Cardiac muscle cell (in vitro differentiated cells and primary cell): ENCODE data around the gene SMPX. TPM values are rescaled to one million over a fixed set of nuclear protein-coding genes. Genes with fewer than 3 reads are reported as not detected.
"Not testable (repeated sequence)": the region's sequence is repeated elsewhere in the genome, so short reads cannot be mapped to it uniquely, and the experiment has no call there.

Experiments used
- DNase-seq, 2 donors: peaks; one replicate each; pipeline versions ENCODE4 v3.0.0 to v3.0.0-alpha.2; 2010 to 2017; ENCODE audit warnings: low read depth in 1 of 2, low spot score in 1 of 2
- H3K27ac ChIP-seq: fragments of 200-600 bp; sonication (generic); 2 replicates; pipeline ENCODE4 v1.5.1; 2016
- H3K27me3 ChIP-seq: fragments of 200-600 bp; sonication (generic); 2 replicates; pipeline ENCODE4 v1.6.0; 2016; ENCODE audit warnings: control low read depth
- H3K36me3 ChIP-seq: fragments of 200-600 bp; sonication (generic); 2 replicates; pipeline ENCODE4 v1.5.1; 2016; ENCODE audit warnings: control low read depth
- H3K4me1 ChIP-seq: fragments of 200-600 bp; sonication (generic); 2 replicates; pipeline ENCODE4 v1.8.1; 2017; ENCODE audit warnings: low read depth, mild to moderate bottlenecking, mixed run types
- H3K4me3 ChIP-seq: fragments of 200-600 bp; sonication (generic); 2 replicates; pipeline ENCODE4 v1.5.1; 2016; ENCODE audit warnings: mild to moderate bottlenecking
- H3K9me3 ChIP-seq: fragments of 200-600 bp; sonication (generic); 2 replicates; pipeline ENCODE4 v1.5.1; 2017; ENCODE audit warnings: low read depth, mild to moderate bottlenecking, control low read depth
- CTCF ChIP-seq: IDR thresholded peaks from 2 replicates; pipeline ENCODE4 v1.5.1; 2012; ENCODE audit warnings: low read depth, mild to moderate bottlenecking, low read length
- polyA plus RNA-seq: library from polyadenylated mRNA; unstranded; fragments of >200 nt; fragmentation: Nextera tagmentation; extraction: Ambion mirVana; gene quantifications from 2 replicates; pipeline ENCODE4 v1.2.1, GENCODE V29; 2016
- total RNA-seq: library from RNA; depleted of rRNA; stranded (reverse); fragments of >200 nt; gene quantifications from 2 replicates; pipeline ENCODE4 v1.2.3, GENCODE V29; 2016

The SMPX gene
- total and polyA plus RNA-seq, 2 experiments from 2014 or later = 402 to 1,072 TPM

GRCh38 chrX:21778236-21778635 is 20.3 kb upstream of the SMPX start:
- no peaks in the 10 kb centered on the region for H3K27me3 ChIP-seq

GRCh38 chrX:21775128-21775527 is 17.2 kb upstream of the SMPX start:
- H3K4me3 ChIP-seq, H3K27ac ChIP-seq, H3K9me3 ChIP-seq, H3K36me3 ChIP-seq, H3K27me3 ChIP-seq, DNase-seq: not testable (repeated sequence)
- H3K4me1 ChIP-seq = peaks cover 14% of the 10 kb centered on the region

More at GRCh38 chrX:21778236-21778635, 20.3 kb upstream of the SMPX start:
- Histone ChIP-seq H3K36me3 (no peaks in the 10 kb centered on the region), H3K4me3 (no peak overlapping the region), H3K27ac (no peak overlapping the region), H3K9me3 (no peaks in the 10 kb centered on the region), H3K4me1 (peaks cover 20% of the 10 kb centered on the region)
- TF ChIP-seq CTCF = no peak
- DNase-seq = no peak

GRCh38 chrX:21773036-21773435 is 15.1 kb upstream of the SMPX start:
- not testable (repeated sequence) for H3K27ac ChIP-seq, DNase-seq, H3K27me3 ChIP-seq, H3K4me3 ChIP-seq, H3K4me1 ChIP-seq, H3K36me3 ChIP-seq, H3K9me3 ChIP-seq

- Histone ChIP-seq H3K4me3 (no peak overlapping the region), H3K27me3 (no peaks in the 10 kb centered on the region), H3K36me3 (no peaks in the 10 kb centered on the region), H3K9me3 (no peaks in the 10 kb centered on the region), H3K27ac (no peak overlapping the region), H3K4me1 (no peaks in the 10 kb centered on the region)
- no peak for DNase-seq
- TF ChIP-seq CTCF = no peak
Measured at GRCh38 chrX:21770631-21771321, 12.9 kb upstream of the SMPX start.

- no peak overlapping the region for H3K27ac ChIP-seq
- no peaks in the 10 kb centered on the region for H3K4me1 ChIP-seq
- H3K36me3 ChIP-seq = no peaks in the 10 kb centered on the region
- H3K4me3 ChIP-seq = no peak overlapping the region
- H3K9me3 ChIP-seq = no peaks in the 10 kb centered on the region
- H3K27me3 ChIP-seq = no peaks in the 10 kb centered on the region
- TF ChIP-seq CTCF = no peak
- DNase-seq = no peak
Measured at GRCh38 chrX:21766101-21766500, 8.2 kb upstream of the SMPX start.

- no peak for DNase-seq
- H3K4me1 ChIP-seq = peaks cover 2% of the 10 kb centered on the region
- no peaks in the 10 kb centered on the region for H3K9me3 ChIP-seq
- no peaks in the 10 kb centered on the region for H3K27me3 ChIP-seq
- no peak for TF ChIP-seq CTCF
- no peaks in the 10 kb centered on the region for H3K36me3 ChIP-seq
- no peak overlapping the region for H3K4me3 ChIP-seq
- H3K27ac ChIP-seq = no peak overlapping the region
Measured at GRCh38 chrX:21764008-21764407, 6.1 kb upstream of the SMPX start.
